Fibroblast of villous mesenchyme (primary cell): ENCODE data around the gene SLC2A13. TPM values are rescaled to one million over a fixed set of nuclear protein-coding genes. Genes with fewer than 3 reads are reported as not detected.
A peak's percentile ranks its signal among the peaks of the same experiment; 100 is the strongest.

ENCODE experiments used
- DNase-seq: peaks from one replicate; pipeline ENCODE4 v3.0.0-alpha.2; 2010; ENCODE audit warnings: low read depth
- H3K4me3 ChIP-seq: 2 replicates; pipeline ENCODE4 v1.5.1; 2011; ENCODE audit warnings: low read depth, mild to moderate bottlenecking, low read length
- CTCF ChIP-seq: IDR thresholded peaks from 2 replicates; pipeline ENCODE4 v1.5.1; 2012; ENCODE audit warnings: low read depth, mild to moderate bottlenecking, low read length; ENCODE audit not compliant: insufficient read depth
- total RNA-seq: library from RNA; depleted of rRNA; stranded (reverse); fragments of >200 nt; gene quantifications from 2 replicates; pipeline ENCODE4 v1.2.3, GENCODE V29; 2012

The SLC2A13 gene
- total RNA-seq, 1 donor, result 16.4 TPM

DNA sequence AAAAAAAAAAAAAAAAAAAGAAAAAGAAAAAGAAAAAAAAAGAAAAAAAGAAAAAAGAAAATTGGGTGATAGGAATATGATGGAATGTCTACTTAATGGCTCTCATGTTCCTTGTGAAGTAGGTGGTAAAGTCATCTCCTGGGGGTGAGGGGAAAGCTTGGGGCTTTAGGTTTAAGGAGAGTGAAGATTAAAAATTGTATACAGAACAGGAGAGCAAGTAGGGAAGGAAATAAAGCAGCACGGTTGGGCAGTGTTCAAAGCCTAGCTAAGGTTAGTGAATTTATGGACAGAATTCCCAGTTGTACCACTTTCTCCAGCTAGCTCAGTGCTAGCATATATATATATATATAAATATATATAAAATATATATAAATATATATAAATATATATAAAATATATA is 40.0 kb upstream of the SLC2A13 start:
- TF ChIP-seq CTCF, result no peak
- H3K4me3 ChIP-seq, result no peak overlapping the region
- no peak for DNase-seq

- no peak overlapping the region for H3K4me3 ChIP-seq
- no peak for TF ChIP-seq CTCF
- DNase-seq, result no peak
Observed at GRCh38 chr12:40144023-40144422, 38.1 kb upstream of the SLC2A13 start.

DNA sequence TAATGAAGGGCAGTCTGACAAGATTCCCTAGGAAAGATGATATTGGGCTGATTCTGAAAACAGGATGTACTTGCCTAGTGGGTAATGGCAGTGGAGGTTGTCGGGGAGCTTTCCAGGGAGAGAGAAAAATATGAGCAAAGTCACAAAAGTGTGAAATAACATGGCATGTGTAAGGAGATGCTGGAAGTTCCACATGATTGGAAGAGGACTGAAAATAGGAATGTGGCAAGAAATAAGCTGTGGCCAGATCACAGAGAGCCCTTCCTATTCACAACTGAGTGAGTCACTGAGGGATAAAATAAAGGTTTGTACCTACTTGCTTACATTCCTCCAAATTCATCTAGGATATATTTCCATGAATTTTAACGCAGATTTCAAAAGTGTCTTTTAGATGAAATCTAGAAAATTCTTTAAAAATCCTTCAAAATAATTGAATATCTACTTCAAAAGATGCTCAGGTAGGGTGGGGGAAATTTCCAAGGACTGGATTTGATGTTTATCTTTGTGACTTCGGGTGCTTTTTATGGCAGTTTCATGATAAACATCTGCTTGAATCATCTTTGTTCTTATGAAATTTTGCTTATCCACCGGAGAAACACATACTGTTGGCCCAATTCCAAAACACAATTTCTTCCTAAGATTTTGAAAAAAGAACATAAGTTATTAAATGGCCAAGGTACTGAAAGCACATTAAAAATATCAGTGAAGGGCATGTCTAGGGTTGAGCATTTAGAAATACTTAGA is 36.3 kb upstream of the SLC2A13 start:
- TF ChIP-seq CTCF, result no peak
- peak; percentile 28 for DNase-seq
- no peak overlapping the region for H3K4me3 ChIP-seq

DNA sequence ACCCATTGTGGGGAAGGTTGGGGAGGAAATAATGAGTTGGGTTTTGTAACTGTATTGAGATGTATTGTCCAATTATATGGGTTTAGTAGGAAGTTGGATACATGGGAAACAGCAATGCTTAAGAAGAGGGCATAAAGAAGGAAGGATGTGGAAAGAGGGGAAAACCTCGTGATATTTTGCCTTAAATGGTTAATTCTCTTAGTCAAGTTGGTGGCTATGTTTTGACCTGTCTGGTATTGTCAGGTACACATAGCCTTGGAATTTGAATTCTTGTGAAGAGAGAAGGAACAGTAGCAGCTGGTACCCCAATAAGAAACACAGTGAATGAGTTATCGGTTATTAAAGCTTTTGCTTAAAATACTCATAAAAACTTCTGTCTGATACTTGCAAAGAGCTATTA is 32.6 kb upstream of the SLC2A13 start:
- no peak for DNase-seq
- no peak for TF ChIP-seq CTCF
- no peak overlapping the region for H3K4me3 ChIP-seq

GRCh38 chr12:40137252-40137651 is 31.4 kb upstream of the SLC2A13 start:
- DNase-seq, result no peak
- no peak for TF ChIP-seq CTCF
- H3K4me3 ChIP-seq, result no peak overlapping the region

- DNase-seq, result no peak
- TF ChIP-seq CTCF, result no peak
- H3K4me3 ChIP-seq, result no peak overlapping the region
Observed at GRCh38 chr12:40127408-40127807, 21.5 kb upstream of the SLC2A13 start.

- TF ChIP-seq CTCF, result no peak
- peak; percentile 26 for DNase-seq
Observed at GRCh38 chr12:40123496-40123895, 17.6 kb upstream of the SLC2A13 start.

More at GRCh38 chr12:40123496-40123895, 17.6 kb upstream of the SLC2A13 start:
- H3K4me3 ChIP-seq, result no peak overlapping the region
